Measurements from ENCODE around the gene MRPL55.

DNA sequence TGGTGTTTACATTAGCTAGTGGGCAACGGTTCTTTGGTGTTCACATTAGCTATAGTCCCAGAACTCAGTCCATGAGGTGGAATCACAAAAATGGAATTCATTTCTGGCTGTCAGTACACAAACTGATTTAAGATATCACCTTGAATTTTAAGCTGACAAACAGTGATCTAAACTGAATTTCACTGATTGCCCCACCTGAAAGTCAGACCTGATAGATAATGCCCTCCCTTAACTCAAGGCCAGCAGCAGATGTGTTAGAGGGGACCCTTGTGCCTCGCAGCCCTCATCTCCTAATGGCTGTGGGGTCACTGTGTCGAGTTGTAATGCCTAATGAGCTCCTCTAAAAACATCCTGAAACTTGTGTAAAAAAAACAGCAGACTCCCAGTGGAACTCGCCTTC lies 18.0 kb downstream of the MRPL55 start:
- TF ChIP-seq, protein P1, sequence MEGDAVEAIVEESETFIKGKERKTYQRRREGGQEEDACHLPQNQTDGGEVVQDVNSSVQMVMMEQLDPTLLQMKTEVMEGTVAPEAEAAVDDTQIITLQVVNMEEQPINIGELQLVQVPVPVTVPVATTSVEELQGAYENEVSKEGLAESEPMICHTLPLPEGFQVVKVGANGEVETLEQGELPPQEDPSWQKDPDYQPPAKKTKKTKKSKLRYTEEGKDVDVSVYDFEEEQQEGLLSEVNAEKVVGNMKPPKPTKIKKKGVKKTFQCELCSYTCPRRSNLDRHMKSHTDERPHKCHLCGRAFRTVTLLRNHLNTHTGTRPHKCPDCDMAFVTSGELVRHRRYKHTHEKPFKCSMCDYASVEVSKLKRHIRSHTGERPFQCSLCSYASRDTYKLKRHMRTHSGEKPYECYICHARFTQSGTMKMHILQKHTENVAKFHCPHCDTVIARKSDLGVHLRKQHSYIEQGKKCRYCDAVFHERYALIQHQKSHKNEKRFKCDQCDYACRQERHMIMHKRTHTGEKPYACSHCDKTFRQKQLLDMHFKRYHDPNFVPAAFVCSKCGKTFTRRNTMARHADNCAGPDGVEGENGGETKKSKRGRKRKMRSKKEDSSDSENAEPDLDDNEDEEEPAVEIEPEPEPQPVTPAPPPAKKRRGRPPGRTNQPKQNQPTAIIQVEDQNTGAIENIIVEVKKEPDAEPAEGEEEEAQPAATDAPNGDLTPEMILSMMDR (IDR thresholded peaks at IDR 0.05 in 4 of 5, conservative IDR thresholded peaks at IDR 0.05 in 1 of 5): no peak
- TF ChIP-seq POLR2A (IDR thresholded peaks at IDR 0.05): no peak
